Measurements from ENCODE around the gene EHBP1L1.
A peak's percentile ranks its signal among the peaks of the same experiment; 100 is the strongest.

EHBP1L1 gene

GRCh38 chr11:65592858-65593517 lies 17.1 kb downstream of the EHBP1L1 start:
- no peak for DNase-seq (ENCODE audit: low spot score)
- no peak for TF ChIP-seq CTCF (IDR thresholded peaks at IDR 0.05; ENCODE audit: borderline replicate concordance, control extremely low read depth, extremely low read depth, insufficient read depth, missing control alignments)
- in situ Hi-C loops (cut with MboI; ENCODE audit: low sequenced_read_pairs, unreplicated experiment), result no loop called here

GRCh38 chr11:65593518-65594414 lies 17.9 kb downstream of the EHBP1L1 start:
- in situ Hi-C loops (cut with MboI; ENCODE audit: low sequenced_read_pairs, unreplicated experiment), result no loop called here
- peak; percentile 80 for DNase-seq (ENCODE audit: low spot score)
- TF ChIP-seq CTCF (IDR thresholded peaks at IDR 0.05; ENCODE audit: borderline replicate concordance, control extremely low read depth, extremely low read depth, insufficient read depth, missing control alignments), result peak; percentile 60

GRCh38 chr11:65595131-65595530 lies 19.3 kb downstream of the EHBP1L1 start:
- peak; percentile 49 for DNase-seq (ENCODE audit: low spot score)
- in situ Hi-C loops (cut with MboI; ENCODE audit: low sequenced_read_pairs, unreplicated experiment), result no loop called here
- no peak for TF ChIP-seq CTCF (IDR thresholded peaks at IDR 0.05; ENCODE audit: borderline replicate concordance, control extremely low read depth, extremely low read depth, insufficient read depth, missing control alignments)

- no peak for DNase-seq (ENCODE audit: low spot score)
Measured at GRCh38 chr11:65595543-65596281, 19.9 kb downstream of the EHBP1L1 start, which contains the start of gene KCNK7. Gene KCNK7 (minus strand): TSS chr11:65595800. CDS start chr11:65595772, 28 bp downstream.

GRCh38 chr11:65596520-65596919 lies 20.7 kb downstream of the EHBP1L1 start:
- no peak for TF ChIP-seq CTCF (IDR thresholded peaks at IDR 0.05; ENCODE audit: borderline replicate concordance, control extremely low read depth, extremely low read depth, insufficient read depth, missing control alignments)
- no peak for DNase-seq (ENCODE audit: low spot score)
- in situ Hi-C loops (cut with MboI; ENCODE audit: low sequenced_read_pairs, unreplicated experiment), result no loop called here

More at GRCh38 chr11:65595543-65596281, 19.9 kb downstream of the EHBP1L1 start, which contains the start of gene KCNK7:
- no peak for TF ChIP-seq CTCF (IDR thresholded peaks at IDR 0.05; ENCODE audit: borderline replicate concordance, control extremely low read depth, extremely low read depth, insufficient read depth, missing control alignments)
- in situ Hi-C loops (cut with MboI; ENCODE audit: low sequenced_read_pairs, unreplicated experiment), result no loop called here

- no peak for TF ChIP-seq CTCF (IDR thresholded peaks at IDR 0.05; ENCODE audit: borderline replicate concordance, control extremely low read depth, extremely low read depth, insufficient read depth, missing control alignments)
- DNase-seq (ENCODE audit: low spot score), result no peak
- in situ Hi-C loops (cut with MboI; ENCODE audit: low sequenced_read_pairs, unreplicated experiment), result no loop called here
Measured at GRCh38 chr11:65598258-65598699, 22.4 kb downstream of the EHBP1L1 start.
